ENCODE data around the gene GNGT2.

Gene GNGT2

GRCh38 chr17:49168706-49169105 is 41.7 kb downstream of the GNGT2 start:
- no peak for DNase-seq

DNA sequence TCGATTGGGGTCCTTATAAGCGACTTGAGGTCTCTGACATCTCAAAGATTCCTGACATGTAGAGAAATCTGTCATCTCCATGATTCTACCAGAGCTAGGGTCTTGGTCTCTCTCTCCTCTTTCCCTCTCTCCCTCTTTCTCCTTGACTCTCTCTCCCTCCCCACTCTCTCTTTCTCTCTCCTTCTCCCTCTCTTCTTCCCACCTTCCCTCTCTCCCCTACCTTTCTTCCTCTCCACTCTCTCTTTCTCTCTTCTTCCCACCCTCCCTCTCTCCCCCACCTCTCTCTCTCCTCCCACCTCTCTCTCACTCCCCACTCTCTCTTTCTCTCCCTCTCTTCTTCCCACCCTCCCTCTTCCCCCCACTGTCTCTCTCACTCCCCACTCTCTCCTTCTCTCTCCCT is 45.2 kb downstream of the GNGT2 start:
- DNase-seq, result no peak

- DNase-seq, result no peak
These were observed 47.5 kb downstream of the GNGT2 start for GRCh38 chr17:49162866-49163265.

GRCh38 chr17:49157784-49158183 is 52.6 kb downstream of the GNGT2 start:
- DNase-seq, result no peak

DNA sequence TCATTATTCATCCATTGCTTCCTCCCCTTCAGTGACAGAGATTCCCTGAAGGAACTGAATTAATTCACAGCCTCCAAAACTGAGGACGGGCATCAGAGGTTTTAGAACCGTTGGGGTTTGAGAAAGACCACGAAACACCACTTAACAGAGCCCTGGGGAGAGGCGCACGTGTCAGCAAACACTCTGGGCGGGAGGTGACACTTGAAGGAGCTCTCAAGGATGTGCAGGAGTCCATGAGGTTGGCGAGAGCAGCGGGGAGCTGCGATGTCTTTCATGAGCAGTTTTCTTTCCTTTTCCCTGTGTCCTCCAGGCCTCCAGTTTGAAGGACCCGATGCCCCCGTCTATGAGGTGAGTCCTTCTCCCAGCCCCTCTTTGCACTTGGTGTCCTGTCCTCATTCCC is 54.1 kb downstream of the GNGT2 start:
- no peak for DNase-seq

All from stimulated activated CD4-positive, alpha-beta T cell treated with anti-CD3 and anti-CD28 coated beads, Interleukin-2, amount 100 ng/mL, for 24 hours (primary cell).